Panc1 (cell line): Measurements from ENCODE around the gene LHB. TPM values are rescaled to one million over a fixed set of nuclear protein-coding genes. Genes with fewer than 3 reads are reported as not detected.

Source experiments
- ATAC-seq: fragments of 200-7000 bp; cut with Tn5 transposase; 2 replicates; pipeline ENCODE4 v1.9.1; 2020; ENCODE audit warnings: mild to moderate bottlenecking, moderate library complexity
- BruUV-seq: library from RNA; stranded (reverse); fragments of 400-500 nt; replicated peaks from 2 replicates; lab custom pipeline; 2021; lab: Mats Ljungman, UMichigan
- CTCF ChIA-PET: fragments of 300-600 bp; sonication (Branson Sonifier 250); formaldehyde crosslinking; loops from one replicate; lab custom pipeline; 2022; ENCODE audit warnings: antibody characterized with exemption; lab: Charles Lee
- POLR2A ChIA-PET: fragments of 300-600 bp; sonication (Branson Sonifier 250); formaldehyde crosslinking; loops from one replicate; lab custom pipeline; 2022; ENCODE audit warnings: antibody characterized with exemption; lab: Charles Lee
- DNase-seq: peaks from one replicate; pipeline ENCODE4 v3.0.0-alpha.2; 2010; ENCODE audit warnings: low read depth, low spot score
- H3K27ac ChIP-seq: 2 replicates; pipeline ENCODE4 v1.5.1; 2011; ENCODE audit warnings: mild to moderate bottlenecking, low read length, inconsistent platforms
- H3K27me3 ChIP-seq: fragments of 200-500 bp; sonication (Bioruptor generic); 2 replicates; pipeline ENCODE4 v1.6.0; 2014; ENCODE audit warnings: low read length, inconsistent platforms; ENCODE audit not compliant: control insufficient read depth, insufficient read depth
- H3K36me3 ChIP-seq: fragments of 200-500 bp; sonication (Bioruptor generic); 2 replicates; pipeline ENCODE4 v1.5.1; 2014; ENCODE audit warnings: inconsistent platforms, mild to moderate bottlenecking, low read length, moderate library complexity; ENCODE audit not compliant: control insufficient read depth, insufficient read depth
- H3K4me1 ChIP-seq: 2 replicates; pipeline ENCODE4 v1.5.1; 2011; ENCODE audit warnings: inconsistent platforms, mild to moderate bottlenecking, low read length, moderate library complexity; ENCODE audit not compliant: control insufficient read depth, insufficient read depth
- H3K4me3 ChIP-seq, 2 experiments: 2 replicates each; pipeline ENCODE4 v1.5.1; 2011 to 2012; ENCODE audit warnings: low read depth in 2 of 2, low read length in 2 of 2, mild to moderate bottlenecking in 2 of 2, inconsistent platforms in 1 of 2, moderate library complexity in 1 of 2
- H3K9me3 ChIP-seq: fragments of 200-500 bp; sonication (Bioruptor generic); 2 replicates; pipeline ENCODE4 v1.5.1; 2014; ENCODE audit warnings: low read depth, mild to moderate bottlenecking, inconsistent platforms, low read length, moderate library complexity; ENCODE audit not compliant: control insufficient read depth, insufficient read depth
- CTCF ChIP-seq: fragments of 450-650 bp; IDR thresholded peaks from 2 replicates; pipeline ENCODE4 v1.5.1; 2017; ENCODE audit warnings: mild to moderate bottlenecking
- POLR2AphosphoS5 ChIP-seq: IDR thresholded peaks from 2 replicates; pipeline ENCODE4 v1.6.1; 2012; ENCODE audit warnings: mild to moderate bottlenecking, low read depth, low read length, moderate library complexity
- REST ChIP-seq, 2 experiments: IDR thresholded peaks; 2 replicates each; pipeline ENCODE4 v1.6.1; 2011 to 2012; ENCODE audit warnings: low read depth in 2 of 2, control low read depth in 1 of 2, low read length in 1 of 2, mild to moderate bottlenecking in 1 of 2, moderate library complexity in 1 of 2; ENCODE audit not compliant: insufficient read depth in 1 of 2
- SIN3A ChIP-seq: IDR thresholded peaks from 2 replicates; pipeline ENCODE4 v1.6.1; 2012; ENCODE audit warnings: low read depth, mild to moderate bottlenecking, low read length, moderate library complexity, borderline replicate concordance; ENCODE audit not compliant: insufficient read depth
- TCF7L2 ChIP-seq: IDR thresholded peaks from 2 replicates; pipeline ENCODE4 v1.6.1; 2011; ENCODE audit warnings: mild to moderate bottlenecking, low read depth, low read length, inconsistent platforms
- in situ Hi-C: cut with HindIII; loops from 2 replicates; pipeline ENCODE4 v1.10.0; 2016; ENCODE audit warnings: low sequenced_read_pairs, low pct_unique_long_range_greater_than_20kb
- intact Hi-C: fragments of 100-400 bp; cut with micrococcal nuclease; formaldehyde crosslinking; loops from one replicate; pipeline ENCODE4 v1.10.0; 2022; ENCODE audit not compliant: unreplicated experiment
- total RNA-seq: library from RNA; stranded (reverse); gene quantifications from one replicate; pipeline ENCODE4 v1.2.1, GENCODE V29; 2021; ENCODE audit not compliant: unreplicated experiment

The LHB gene
- total RNA-seq, 1 experiment from 2014 or later, result 0.39 TPM

- BruUV-seq, result no TSS peak
- Histone ChIP-seq H3K36me3 (no peaks in the 10 kb centered on the region), H3K9me3 (no peaks in the 10 kb centered on the region), H3K4me1 (peaks cover 4% of the 10 kb centered on the region; the same call in 1 of the 2 replicates), H3K4me3 (peak within 1 kb of the TSS; percentile 12 to 42), H3K27ac (no peak within 1 kb of the TSS), H3K27me3 (no peaks in the 10 kb centered on the region)
- TF ChIP-seq POLR2AphosphoS5, result no peak
- TF ChIP-seq TCF7L2, result no peak
- in situ Hi-C loops, result no loop called here
- POLR2A ChIA-PET, result no interaction called here
- intact Hi-C loops, result no loop called here
- CTCF ChIA-PET, result interaction anchor here (0.6 to 0.8 kb wide), 3 partner anchors 37 to 281 kb away, joined by 3 to 5 read pairs (median 3); no protein-coding TSS in a partner anchor
- DNase-seq, result no peak
- ATAC-seq, result peak; percentile 76
These were observed 48.1 kb upstream of the LHB start, which contains the start of gene NTF4 for GRCh38 chr19:49064768-49065611. Gene NTF4 (minus strand): TSS chr19:49064818. CDS start chr19:49061997, 2,821 bp downstream.

GRCh38 chr19:49064029-49064629 is 47.2 kb upstream of the LHB start:
- peaks cover 4% of the 10 kb centered on the region; the same call in 1 of the 2 replicates for H3K4me1 ChIP-seq
- no peaks in the 10 kb centered on the region for H3K36me3 ChIP-seq
- ATAC-seq (peak; percentile 58), DNase-seq (no peak)
- TF ChIP-seq TCF7L2 (no peak), POLR2AphosphoS5 (no peak), REST (IDR thresholded peaks at IDR 0.05; ENCODE audit: insufficient read depth in 1 of 2, low read depth in 2 of 2, low read length in 1 of 2) (no peak), SIN3A (no peak), CTCF (no peak)
- in situ Hi-C loops (no loop called here), intact Hi-C loops (no loop called here)
- ChIA-PET POLR2A (no interaction called here), CTCF (interaction anchor here (0.7 to 0.8 kb wide), 2 partner anchors 38 to 64 kb away, joined by 3 read pairs; no protein-coding TSS in a partner anchor)
- BruUV-seq, result no TSS peak
- H3K27me3 ChIP-seq, result no peaks in the 10 kb centered on the region
- no peaks in the 10 kb centered on the region for H3K9me3 ChIP-seq
- H3K27ac ChIP-seq, result no peak overlapping the region
- peak overlapping the region; percentile 12 to 42 for H3K4me3 ChIP-seq
